Glutamatergic neuron (in vitro differentiated cells): ENCODE results near the gene CTSZ. TPM values are rescaled to one million over a fixed set of nuclear protein-coding genes. Genes with fewer than 3 reads are reported as not detected.

Source experiments
- DNase-seq: peaks from one replicate; pipeline ENCODE4 v3.0.0; 2022
- H3K27ac Mint-ChIP-seq: one replicate; pipeline ENCODE4 v1.8.0; 2020; ENCODE audit warnings: mild to moderate bottlenecking, mixed read lengths, inconsistent platforms; ENCODE audit not compliant: unreplicated experiment
- H3K27me3 Mint-ChIP-seq: one replicate; pipeline ENCODE4 v1.8.0; 2020; ENCODE audit warnings: mild to moderate bottlenecking, moderate library complexity, mixed read lengths, inconsistent platforms; ENCODE audit not compliant: unreplicated experiment
- H3K36me3 Mint-ChIP-seq: one replicate; pipeline ENCODE4 v1.8.0; 2020; ENCODE audit warnings: mild to moderate bottlenecking, mixed read lengths, inconsistent platforms; ENCODE audit not compliant: unreplicated experiment
- H3K4me1 Mint-ChIP-seq: one replicate; pipeline ENCODE4 v1.8.0; 2020; ENCODE audit warnings: mild to moderate bottlenecking, low read depth, mixed read lengths, inconsistent platforms; ENCODE audit not compliant: unreplicated experiment
- H3K4me3 Mint-ChIP-seq: one replicate; pipeline ENCODE4 v1.8.0; 2020; ENCODE audit warnings: mild to moderate bottlenecking, mixed read lengths, inconsistent platforms; ENCODE audit not compliant: unreplicated experiment
- H3K9me3 Mint-ChIP-seq: one replicate; pipeline ENCODE4 v1.8.0; 2020; ENCODE audit warnings: mild to moderate bottlenecking, moderate library complexity, mixed read lengths, inconsistent platforms; ENCODE audit not compliant: unreplicated experiment
- CTCF ChIP-seq: fragments of 200-600 bp; sonication (generic); IDR thresholded peaks from one replicate; pipeline ENCODE4 v1.5.0; 2021; ENCODE audit not compliant: partially characterized antibody, unreplicated experiment
- total RNA-seq: library from RNA; stranded (reverse); fragmentation: NEBNext Ultra II Directional; extraction: Animal tissue kit (Norgen Biotek cat#: 25700); gene quantifications from one replicate; pipeline ENCODE4 v1.2.1, GENCODE V29; 2021; ENCODE audit not compliant: unreplicated experiment

CTSZ gene
- total RNA-seq, 1 donor from 2014 or later: 13.1 TPM

- no peak for DNase-seq
Measured at GRCh38 chr20:58973866-58974265, 33.2 kb downstream of the CTSZ start.

GRCh38 chr20:58973179-58973578 is 33.9 kb downstream of the CTSZ start:
- Mint-ChIP-seq H3K27me3 (peaks cover 1% of the 10 kb centered on the region), H3K9me3 (peaks cover 4% of the 10 kb centered on the region)

More at GRCh38 chr20:58973866-58974265, 33.2 kb downstream of the CTSZ start:
- Mint-ChIP-seq H3K36me3 (peaks cover 18% of the 10 kb centered on the region), H3K4me3 (no peak overlapping the region), H3K9me3 (peaks cover 2% of the 10 kb centered on the region), H3K27me3 (peaks cover 1% of the 10 kb centered on the region), H3K4me1 (no peaks in the 10 kb centered on the region), H3K27ac (no peak overlapping the region)
- no peak for TF ChIP-seq CTCF

GRCh38 chr20:58971429-58971828 is 35.6 kb downstream of the CTSZ start:
- peaks cover 1% of the 10 kb centered on the region for H3K27me3 Mint-ChIP-seq
- no peak for DNase-seq
- H3K4me1 Mint-ChIP-seq: no peaks in the 10 kb centered on the region
- peaks cover 4% of the 10 kb centered on the region for H3K9me3 Mint-ChIP-seq
- no peak overlapping the region for H3K27ac Mint-ChIP-seq
- peaks cover 13% of the 10 kb centered on the region for H3K36me3 Mint-ChIP-seq
- H3K4me3 Mint-ChIP-seq: no peak overlapping the region
- TF ChIP-seq CTCF: no peak

More at GRCh38 chr20:58973179-58973578, 33.9 kb downstream of the CTSZ start:
- no peak for TF ChIP-seq CTCF
- DNase-seq: no peak
- Mint-ChIP-seq H3K4me3 (no peak overlapping the region), H3K4me1 (no peaks in the 10 kb centered on the region), H3K27ac (no peak overlapping the region), H3K36me3 (peaks cover 18% of the 10 kb centered on the region)

- H3K27me3 Mint-ChIP-seq: peaks cover 1% of the 10 kb centered on the region
- no peaks in the 10 kb centered on the region for H3K4me1 Mint-ChIP-seq
- peaks cover 8% of the 10 kb centered on the region for H3K36me3 Mint-ChIP-seq
- no peak overlapping the region for H3K4me3 Mint-ChIP-seq
- no peak overlapping the region for H3K27ac Mint-ChIP-seq
- DNase-seq: no peak
- no peak for TF ChIP-seq CTCF
- peaks cover 4% of the 10 kb centered on the region for H3K9me3 Mint-ChIP-seq
Measured at GRCh38 chr20:58970146-58970545, 36.9 kb downstream of the CTSZ start.

- Mint-ChIP-seq H3K36me3 (peaks cover 12% of the 10 kb centered on the region), H3K27ac (no peak overlapping the region), H3K9me3 (peaks cover 6% of the 10 kb centered on the region), H3K4me3 (no peak overlapping the region), H3K4me1 (no peaks in the 10 kb centered on the region), H3K27me3 (peaks cover 1% of the 10 kb centered on the region)
- no peak for DNase-seq
- TF ChIP-seq CTCF: no peak
Measured at GRCh38 chr20:58969439-58969838, 37.6 kb downstream of the CTSZ start.
